ENCODE measurements around the gene TSHR.

Gene TSHR

GRCh38 chr14:81055971-81056370, 100.5 kb downstream of the TSHR start:
- H3K36me3 ChIP-seq (ENCODE audit: control insufficient read depth in 1 of 2, insufficient read depth in 2 of 2, low read length in 2 of 2) = no peaks in the 10 kb centered on the region
- peaks cover 2 to 4% of the 10 kb centered on the region in 2 donors for H3K9me3 ChIP-seq (ENCODE audit: control insufficient read depth in 1 of 2, low read length in 2 of 2)
- H3K4me1 ChIP-seq (ENCODE audit: control insufficient read depth in 1 of 2, insufficient read depth in 2 of 2, low read length in 2 of 2) = no peaks in the 10 kb centered on the region
- no peak overlapping the region for H3K9ac ChIP-seq (ENCODE audit: low read depth in 1 of 2, low read length in 2 of 2)
- no peaks in the 10 kb centered on the region for H3K27me3 ChIP-seq (ENCODE audit: control insufficient read depth in 1 of 2, insufficient read depth in 2 of 2, low read length in 2 of 2)
- H3K4me3 ChIP-seq (ENCODE audit: low read depth in 1 of 2, low read length in 2 of 2) = no peak overlapping the region
- H3K27ac ChIP-seq (ENCODE audit: low read depth, low read length) = no peak overlapping the region

GRCh38 chr14:81062380-81062779, 107.0 kb downstream of the TSHR start:
- no peaks in the 10 kb centered on the region for H3K27me3 ChIP-seq (ENCODE audit: control insufficient read depth in 1 of 2, insufficient read depth in 2 of 2, low read length in 2 of 2)
- no peak overlapping the region for H3K4me3 ChIP-seq (ENCODE audit: low read depth in 1 of 2, low read length in 2 of 2)
- no peaks in the 10 kb centered on the region for H3K36me3 ChIP-seq (ENCODE audit: control insufficient read depth in 1 of 2, insufficient read depth in 2 of 2, low read length in 2 of 2)
- no peaks in the 10 kb centered on the region for H3K4me1 ChIP-seq (ENCODE audit: control insufficient read depth in 1 of 2, insufficient read depth in 2 of 2, low read length in 2 of 2)
- H3K27ac ChIP-seq (ENCODE audit: low read depth, low read length) = no peak overlapping the region
- no peak overlapping the region for H3K9ac ChIP-seq (ENCODE audit: low read depth in 1 of 2, low read length in 2 of 2)
- no peaks in the 10 kb centered on the region for H3K9me3 ChIP-seq (ENCODE audit: control insufficient read depth in 1 of 2, low read length in 2 of 2)

DNA sequence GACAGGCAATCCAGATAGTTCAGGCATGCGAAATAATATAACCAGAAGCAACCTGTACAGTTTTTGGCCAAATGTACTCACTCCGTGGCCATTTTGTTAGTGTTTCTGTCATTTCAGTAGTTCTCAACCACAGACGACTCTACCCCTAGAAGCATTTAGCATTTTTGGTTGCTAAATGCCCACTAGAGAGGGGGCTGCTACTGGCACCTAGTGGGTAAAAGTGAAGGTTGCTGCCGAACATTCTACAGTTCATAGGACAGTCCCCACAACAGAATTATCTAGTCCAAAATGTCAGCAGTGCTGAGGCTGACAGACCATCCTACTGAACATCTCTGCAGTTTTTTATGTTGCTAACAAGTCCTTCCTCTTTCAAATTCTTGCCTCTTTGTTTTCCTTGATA, 107.4 kb downstream of the TSHR start:
- Histone ChIP-seq H3K9ac (ENCODE audit: low read depth in 1 of 2, low read length in 2 of 2) (no peak overlapping the region), H3K36me3 (ENCODE audit: control insufficient read depth in 1 of 2, insufficient read depth in 2 of 2, low read length in 2 of 2) (no peaks in the 10 kb centered on the region), H3K4me1 (ENCODE audit: control insufficient read depth in 1 of 2, insufficient read depth in 2 of 2, low read length in 2 of 2) (no peaks in the 10 kb centered on the region), H3K9me3 (ENCODE audit: control insufficient read depth in 1 of 2, low read length in 2 of 2) (no peaks in the 10 kb centered on the region), H3K27ac (ENCODE audit: low read depth, low read length) (no peak overlapping the region), H3K4me3 (ENCODE audit: low read depth in 1 of 2, low read length in 2 of 2) (no peak overlapping the region), H3K27me3 (ENCODE audit: control insufficient read depth in 1 of 2, insufficient read depth in 2 of 2, low read length in 2 of 2) (no peaks in the 10 kb centered on the region)

DNA sequence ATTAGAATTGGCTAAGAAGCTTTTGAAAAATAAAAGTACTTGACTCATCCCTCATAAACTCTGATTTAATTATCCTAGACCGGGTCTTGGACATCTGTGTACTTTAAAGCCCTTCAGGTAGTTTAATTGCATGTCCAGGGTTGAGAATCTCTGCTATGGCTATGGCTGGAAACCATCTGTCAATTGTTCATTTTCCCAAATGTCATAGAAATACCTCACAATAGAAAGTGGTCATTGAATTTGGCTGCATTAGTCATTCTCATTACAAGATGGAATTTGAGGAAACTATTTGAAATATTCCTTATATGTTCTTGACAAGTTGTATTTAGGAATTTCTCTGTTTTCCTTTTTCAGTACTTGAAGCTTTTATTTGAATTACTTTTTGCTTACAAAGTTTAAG, 111.3 kb downstream of the TSHR start:
- Histone ChIP-seq H3K4me3 (ENCODE audit: low read depth in 1 of 2, low read length in 2 of 2) (no peak overlapping the region), H3K4me1 (ENCODE audit: control insufficient read depth in 1 of 2, insufficient read depth in 2 of 2, low read length in 2 of 2) (no peaks in the 10 kb centered on the region), H3K36me3 (ENCODE audit: control insufficient read depth in 1 of 2, insufficient read depth in 2 of 2, low read length in 2 of 2) (no peaks in the 10 kb centered on the region), H3K27ac (ENCODE audit: low read depth, low read length) (no peak overlapping the region), H3K9ac (ENCODE audit: low read depth in 1 of 2, low read length in 2 of 2) (no peak overlapping the region), H3K27me3 (ENCODE audit: control insufficient read depth in 1 of 2, insufficient read depth in 2 of 2, low read length in 2 of 2) (no peaks in the 10 kb centered on the region), H3K9me3 (ENCODE audit: control insufficient read depth in 1 of 2, low read length in 2 of 2) (peaks cover 0 to 4% of the 10 kb centered on the region in 2 donors)

GRCh38 chr14:81067156-81067555, 111.7 kb downstream of the TSHR start:
- peaks cover 4% of the 10 kb centered on the region in 2 donors for H3K9me3 ChIP-seq (ENCODE audit: control insufficient read depth in 1 of 2, low read length in 2 of 2)
- no peaks in the 10 kb centered on the region for H3K4me1 ChIP-seq (ENCODE audit: control insufficient read depth in 1 of 2, insufficient read depth in 2 of 2, low read length in 2 of 2)
- H3K27me3 ChIP-seq (ENCODE audit: control insufficient read depth in 1 of 2, insufficient read depth in 2 of 2, low read length in 2 of 2) = no peaks in the 10 kb centered on the region
- H3K36me3 ChIP-seq (ENCODE audit: control insufficient read depth in 1 of 2, insufficient read depth in 2 of 2, low read length in 2 of 2) = no peaks in the 10 kb centered on the region
- H3K4me3 ChIP-seq (ENCODE audit: low read depth in 1 of 2, low read length in 2 of 2) = no peak overlapping the region
- no peak overlapping the region for H3K9ac ChIP-seq (ENCODE audit: low read depth in 1 of 2, low read length in 2 of 2)
- no peak overlapping the region for H3K27ac ChIP-seq (ENCODE audit: low read depth, low read length)

DNA sequence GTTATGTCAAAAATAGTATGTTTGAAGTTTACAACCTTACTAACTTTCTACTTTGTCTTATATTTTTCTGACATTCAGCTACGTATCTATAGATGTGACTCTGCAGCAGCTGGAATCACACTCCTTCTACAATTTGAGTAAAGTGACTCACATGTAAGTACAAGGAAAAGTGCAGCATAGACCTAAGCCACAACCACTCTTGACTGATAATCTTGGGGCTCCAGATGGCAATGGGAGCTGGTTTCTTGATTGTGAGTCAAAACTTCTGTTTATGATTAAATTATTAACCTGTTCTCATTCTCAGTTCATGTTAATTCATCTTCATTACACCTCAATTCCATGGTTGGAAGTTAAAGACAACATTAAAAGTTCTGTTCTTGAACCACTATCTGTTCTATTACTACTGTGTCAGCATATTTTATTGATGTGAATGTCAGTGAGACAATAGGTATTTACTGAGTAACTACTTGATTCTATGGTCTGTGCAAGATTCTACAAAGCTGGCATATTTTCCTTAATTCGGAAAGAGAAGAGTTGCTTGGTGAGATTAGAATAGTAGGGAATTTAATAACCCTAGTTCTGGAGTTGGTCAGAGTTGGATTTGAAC, 112.9 kb downstream of the TSHR start:
- no peaks in the 10 kb centered on the region for H3K4me1 ChIP-seq (ENCODE audit: control insufficient read depth in 1 of 2, insufficient read depth in 2 of 2, low read length in 2 of 2)
- no peak overlapping the region for H3K27ac ChIP-seq (ENCODE audit: low read depth, low read length)
- H3K36me3 ChIP-seq (ENCODE audit: control insufficient read depth in 1 of 2, insufficient read depth in 2 of 2, low read length in 2 of 2) = no peaks in the 10 kb centered on the region
- no peaks in the 10 kb centered on the region for H3K27me3 ChIP-seq (ENCODE audit: control insufficient read depth in 1 of 2, insufficient read depth in 2 of 2, low read length in 2 of 2)
- no peak overlapping the region for H3K4me3 ChIP-seq (ENCODE audit: low read depth in 1 of 2, low read length in 2 of 2)
- H3K9ac ChIP-seq (ENCODE audit: low read depth in 1 of 2, low read length in 2 of 2) = no peak overlapping the region
- peaks cover 4% of the 10 kb centered on the region in 2 donors for H3K9me3 ChIP-seq (ENCODE audit: control insufficient read depth in 1 of 2, low read length in 2 of 2)

- Histone ChIP-seq H3K9me3 (ENCODE audit: control insufficient read depth in 1 of 2, low read length in 2 of 2) (peaks cover 4% of the 10 kb centered on the region in 2 donors), H3K27ac (ENCODE audit: low read depth, low read length) (no peak overlapping the region), H3K4me3 (ENCODE audit: low read depth in 1 of 2, low read length in 2 of 2) (no peak overlapping the region), H3K27me3 (ENCODE audit: control insufficient read depth in 1 of 2, insufficient read depth in 2 of 2, low read length in 2 of 2) (no peaks in the 10 kb centered on the region), H3K9ac (ENCODE audit: low read depth in 1 of 2, low read length in 2 of 2) (no peak overlapping the region), H3K36me3 (ENCODE audit: control insufficient read depth in 1 of 2, insufficient read depth in 2 of 2, low read length in 2 of 2) (no peaks in the 10 kb centered on the region), H3K4me1 (ENCODE audit: control insufficient read depth in 1 of 2, insufficient read depth in 2 of 2, low read length in 2 of 2) (no peaks in the 10 kb centered on the region)
Observed at GRCh38 chr14:81070511-81070910, 115.1 kb downstream of the TSHR start.

DNA sequence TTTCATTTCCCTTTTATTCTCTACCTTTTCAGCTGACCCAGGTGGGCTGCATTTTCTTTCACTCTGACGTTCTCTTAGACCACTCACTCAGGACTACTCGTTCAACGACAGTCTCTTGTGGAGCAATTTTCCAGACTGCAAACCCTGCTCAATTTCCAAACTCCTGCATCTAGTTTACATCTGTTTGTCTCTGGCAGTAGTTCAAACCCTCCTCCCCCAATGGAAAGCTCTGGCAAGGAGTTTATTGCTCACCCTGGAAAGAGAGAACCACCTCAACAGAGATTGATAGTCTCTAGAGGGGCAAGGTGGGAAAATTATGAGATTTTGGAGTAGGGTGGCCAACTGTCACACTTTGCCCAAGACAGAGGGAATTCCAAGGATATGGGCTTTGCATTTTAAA, 130.2 kb downstream of the TSHR start:
- H3K36me3 ChIP-seq (ENCODE audit: control insufficient read depth in 1 of 2, insufficient read depth in 2 of 2, low read length in 2 of 2) = no peaks in the 10 kb centered on the region
- H3K27me3 ChIP-seq (ENCODE audit: control insufficient read depth in 1 of 2, insufficient read depth in 2 of 2, low read length in 2 of 2) = no peaks in the 10 kb centered on the region
- no peaks in the 10 kb centered on the region for H3K4me1 ChIP-seq (ENCODE audit: control insufficient read depth in 1 of 2, insufficient read depth in 2 of 2, low read length in 2 of 2)
- H3K9ac ChIP-seq (ENCODE audit: low read depth in 1 of 2, low read length in 2 of 2) = no peak overlapping the region
- H3K27ac ChIP-seq (ENCODE audit: low read depth, low read length) = no peak overlapping the region
- no peak overlapping the region for H3K4me3 ChIP-seq (ENCODE audit: low read depth in 1 of 2, low read length in 2 of 2)
- no peaks in the 10 kb centered on the region for H3K9me3 ChIP-seq (ENCODE audit: control insufficient read depth in 1 of 2, low read length in 2 of 2)

DNA sequence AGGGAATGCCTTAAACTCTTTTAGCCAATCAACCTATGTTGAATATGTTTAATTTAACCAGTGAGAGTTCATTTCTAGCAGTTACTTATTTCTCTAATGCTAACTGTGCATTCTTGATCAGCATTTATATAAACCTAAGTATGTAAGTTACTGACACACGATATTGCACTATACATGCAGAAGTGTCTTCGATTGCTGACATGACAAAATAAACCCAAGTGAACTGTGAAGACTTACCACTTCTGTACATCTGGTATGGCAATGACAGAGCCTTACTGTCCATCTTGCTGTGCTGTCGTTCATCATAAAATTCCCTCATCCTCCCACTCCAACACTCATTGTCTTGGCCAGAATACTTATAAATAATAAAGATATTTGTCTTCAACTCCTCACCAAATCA, 131.8 kb downstream of the TSHR start:
- Histone ChIP-seq H3K9me3 (ENCODE audit: control insufficient read depth in 1 of 2, low read length in 2 of 2) (no peaks in the 10 kb centered on the region), H3K9ac (ENCODE audit: low read depth in 1 of 2, low read length in 2 of 2) (no peak overlapping the region), H3K36me3 (ENCODE audit: control insufficient read depth in 1 of 2, insufficient read depth in 2 of 2, low read length in 2 of 2) (no peaks in the 10 kb centered on the region), H3K4me3 (ENCODE audit: low read depth in 1 of 2, low read length in 2 of 2) (no peak overlapping the region), H3K27ac (ENCODE audit: low read depth, low read length) (no peak overlapping the region), H3K4me1 (ENCODE audit: control insufficient read depth in 1 of 2, insufficient read depth in 2 of 2, low read length in 2 of 2) (no peaks in the 10 kb centered on the region), H3K27me3 (ENCODE audit: control insufficient read depth in 1 of 2, insufficient read depth in 2 of 2, low read length in 2 of 2) (no peaks in the 10 kb centered on the region)

DNA sequence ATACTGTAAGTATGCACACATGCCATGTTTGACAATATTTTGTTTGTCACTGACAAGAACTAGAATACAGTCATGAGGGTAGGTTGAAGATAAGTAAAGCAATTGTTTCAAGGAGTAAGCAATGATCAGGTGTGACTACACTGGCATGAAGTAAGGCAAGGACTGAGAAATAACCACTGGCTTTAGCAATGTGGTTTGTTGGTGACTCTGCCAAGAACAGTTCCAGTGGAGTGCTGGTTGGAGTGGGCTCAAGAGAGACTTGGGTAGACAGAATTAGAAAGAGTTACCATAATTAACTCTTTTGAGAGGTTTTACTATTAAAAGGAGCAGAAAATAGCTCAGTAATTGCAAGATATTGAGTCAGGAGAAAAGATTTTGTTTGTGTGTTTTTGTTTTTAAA, 135.7 kb downstream of the TSHR start:
- H3K36me3 ChIP-seq (ENCODE audit: control insufficient read depth in 1 of 2, insufficient read depth in 2 of 2, low read length in 2 of 2) = no peaks in the 10 kb centered on the region
- H3K27ac ChIP-seq (ENCODE audit: low read depth, low read length) = no peak overlapping the region
- no peak overlapping the region for H3K4me3 ChIP-seq (ENCODE audit: low read depth in 1 of 2, low read length in 2 of 2)
- H3K9me3 ChIP-seq (ENCODE audit: control insufficient read depth in 1 of 2, low read length in 2 of 2) = no peaks in the 10 kb centered on the region
- H3K27me3 ChIP-seq (ENCODE audit: control insufficient read depth in 1 of 2, insufficient read depth in 2 of 2, low read length in 2 of 2) = no peaks in the 10 kb centered on the region
- no peaks in the 10 kb centered on the region for H3K4me1 ChIP-seq (ENCODE audit: control insufficient read depth in 1 of 2, insufficient read depth in 2 of 2, low read length in 2 of 2)
- H3K9ac ChIP-seq (ENCODE audit: low read depth in 1 of 2, low read length in 2 of 2) = no peak overlapping the region

GRCh38 chr14:81091660-81092059, 136.2 kb downstream of the TSHR start:
- H3K27ac ChIP-seq (ENCODE audit: low read depth, low read length) = no peak overlapping the region
- no peaks in the 10 kb centered on the region for H3K9me3 ChIP-seq (ENCODE audit: control insufficient read depth in 1 of 2, low read length in 2 of 2)
- no peak overlapping the region for H3K9ac ChIP-seq (ENCODE audit: low read depth in 1 of 2, low read length in 2 of 2)
- no peaks in the 10 kb centered on the region for H3K36me3 ChIP-seq (ENCODE audit: control insufficient read depth in 1 of 2, insufficient read depth in 2 of 2, low read length in 2 of 2)
- H3K4me1 ChIP-seq (ENCODE audit: control insufficient read depth in 1 of 2, insufficient read depth in 2 of 2, low read length in 2 of 2) = no peaks in the 10 kb centered on the region
- H3K4me3 ChIP-seq (ENCODE audit: low read depth in 1 of 2, low read length in 2 of 2) = no peak overlapping the region
- no peaks in the 10 kb centered on the region for H3K27me3 ChIP-seq (ENCODE audit: control insufficient read depth in 1 of 2, insufficient read depth in 2 of 2, low read length in 2 of 2)
